Adipocyte (in vitro differentiated cells): ENCODE results near the gene STARD13.

Source experiments
- DNase-seq: peaks from one replicate; pipeline ENCODE4 v3.0.0-alpha.2; 2015; ENCODE audit warnings: low read depth
- H3K27me3 ChIP-seq: replicated peaks from 2 replicates; pipeline ENCODE4 v1.7.0; 2013; ENCODE audit warnings: mild to moderate bottlenecking, low read length, moderate library complexity; ENCODE audit not compliant: control insufficient read depth, insufficient read depth
- H3K36me3 ChIP-seq: 2 replicates; pipeline ENCODE4 v1.7.0; 2013; ENCODE audit warnings: low read length, mild to moderate bottlenecking, moderate library complexity; ENCODE audit not compliant: control insufficient read depth, insufficient read depth, severe bottlenecking
- H3K4me1 ChIP-seq: 2 replicates; pipeline ENCODE4 v1.7.0; 2013; ENCODE audit warnings: mild to moderate bottlenecking, low read length, moderate library complexity; ENCODE audit not compliant: control insufficient read depth, insufficient read depth
- H3K4me3 ChIP-seq: 2 replicates; pipeline ENCODE4 v1.7.0; 2013; ENCODE audit warnings: mild to moderate bottlenecking, low read length, moderate library complexity
- H3K9ac ChIP-seq: 2 replicates; pipeline ENCODE4 v1.7.0; 2013; ENCODE audit warnings: mild to moderate bottlenecking, low read length, moderate library complexity
- H3K9me3 ChIP-seq: 2 replicates; pipeline ENCODE4 v1.7.0; 2013; ENCODE audit warnings: mild to moderate bottlenecking, low read length, moderate library complexity; ENCODE audit not compliant: control insufficient read depth

The STARD13 gene, protein sequence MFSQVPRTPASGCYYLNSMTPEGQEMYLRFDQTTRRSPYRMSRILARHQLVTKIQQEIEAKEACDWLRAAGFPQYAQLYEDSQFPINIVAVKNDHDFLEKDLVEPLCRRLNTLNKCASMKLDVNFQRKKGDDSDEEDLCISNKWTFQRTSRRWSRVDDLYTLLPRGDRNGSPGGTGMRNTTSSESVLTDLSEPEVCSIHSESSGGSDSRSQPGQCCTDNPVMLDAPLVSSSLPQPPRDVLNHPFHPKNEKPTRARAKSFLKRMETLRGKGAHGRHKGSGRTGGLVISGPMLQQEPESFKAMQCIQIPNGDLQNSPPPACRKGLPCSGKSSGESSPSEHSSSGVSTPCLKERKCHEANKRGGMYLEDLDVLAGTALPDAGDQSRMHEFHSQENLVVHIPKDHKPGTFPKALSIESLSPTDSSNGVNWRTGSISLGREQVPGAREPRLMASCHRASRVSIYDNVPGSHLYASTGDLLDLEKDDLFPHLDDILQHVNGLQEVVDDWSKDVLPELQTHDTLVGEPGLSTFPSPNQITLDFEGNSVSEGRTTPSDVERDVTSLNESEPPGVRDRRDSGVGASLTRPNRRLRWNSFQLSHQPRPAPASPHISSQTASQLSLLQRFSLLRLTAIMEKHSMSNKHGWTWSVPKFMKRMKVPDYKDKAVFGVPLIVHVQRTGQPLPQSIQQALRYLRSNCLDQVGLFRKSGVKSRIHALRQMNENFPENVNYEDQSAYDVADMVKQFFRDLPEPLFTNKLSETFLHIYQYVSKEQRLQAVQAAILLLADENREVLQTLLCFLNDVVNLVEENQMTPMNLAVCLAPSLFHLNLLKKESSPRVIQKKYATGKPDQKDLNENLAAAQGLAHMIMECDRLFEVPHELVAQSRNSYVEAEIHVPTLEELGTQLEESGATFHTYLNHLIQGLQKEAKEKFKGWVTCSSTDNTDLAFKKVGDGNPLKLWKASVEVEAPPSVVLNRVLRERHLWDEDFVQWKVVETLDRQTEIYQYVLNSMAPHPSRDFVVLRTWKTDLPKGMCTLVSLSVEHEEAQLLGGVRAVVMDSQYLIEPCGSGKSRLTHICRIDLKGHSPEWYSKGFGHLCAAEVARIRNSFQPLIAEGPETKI

GRCh38 chr13:33285420-33286124, at the start of gene STARD13:
STARD13 (minus strand) TSS chr13:33285755; CDS start chr13:33285638, 117 bp downstream.
- no peaks in the 10 kb centered on the region for H3K36me3 ChIP-seq
- peak; percentile 99 for DNase-seq
- no peaks in the 10 kb centered on the region for H3K27me3 ChIP-seq
- H3K4me1 ChIP-seq: peaks cover 48% of the 10 kb centered on the region
- peak within 1 kb of the TSS; percentile 99 for H3K4me3 ChIP-seq
- H3K9me3 ChIP-seq: no peaks in the 10 kb centered on the region
- peak within 1 kb of the TSS; percentile 97 for H3K9ac ChIP-seq

GRCh38 chr13:33334831-33335230, 49.3 kb upstream of the STARD13 start:
- no peak for DNase-seq
- H3K36me3 ChIP-seq: no peaks in the 10 kb centered on the region
- no peak overlapping the region for H3K9ac ChIP-seq
- H3K4me3 ChIP-seq: no peak overlapping the region
- no peaks in the 10 kb centered on the region for H3K27me3 ChIP-seq
- H3K9me3 ChIP-seq: no peaks in the 10 kb centered on the region
- H3K4me1 ChIP-seq: peaks cover 4% of the 10 kb centered on the region

DNA sequence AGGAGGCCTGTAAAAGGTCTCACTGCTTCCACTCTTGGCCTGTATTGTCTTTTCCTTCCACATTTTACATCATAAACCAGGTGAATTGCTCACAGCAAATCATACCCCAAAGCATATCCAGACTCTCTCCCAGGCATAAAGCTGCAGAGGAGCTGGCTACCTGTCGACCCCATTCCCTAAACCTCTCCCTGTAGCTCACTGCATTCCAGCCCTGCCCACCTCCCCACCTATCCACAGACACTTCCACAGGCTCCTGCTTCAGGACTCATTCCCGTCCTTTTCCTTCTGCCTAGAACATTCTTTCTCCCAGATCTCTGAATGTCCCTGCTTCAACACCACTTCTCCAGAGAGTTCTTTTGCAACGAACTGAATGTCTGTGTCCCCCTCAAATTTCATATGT, 46.4 kb upstream of the STARD13 start:
- Histone ChIP-seq H3K9ac (no peak overlapping the region), H3K9me3 (no peaks in the 10 kb centered on the region), H3K36me3 (no peaks in the 10 kb centered on the region), H3K4me1 (peaks cover 4% of the 10 kb centered on the region), H3K27me3 (no peaks in the 10 kb centered on the region), H3K4me3 (no peak overlapping the region)
- DNase-seq: no peak

DNA sequence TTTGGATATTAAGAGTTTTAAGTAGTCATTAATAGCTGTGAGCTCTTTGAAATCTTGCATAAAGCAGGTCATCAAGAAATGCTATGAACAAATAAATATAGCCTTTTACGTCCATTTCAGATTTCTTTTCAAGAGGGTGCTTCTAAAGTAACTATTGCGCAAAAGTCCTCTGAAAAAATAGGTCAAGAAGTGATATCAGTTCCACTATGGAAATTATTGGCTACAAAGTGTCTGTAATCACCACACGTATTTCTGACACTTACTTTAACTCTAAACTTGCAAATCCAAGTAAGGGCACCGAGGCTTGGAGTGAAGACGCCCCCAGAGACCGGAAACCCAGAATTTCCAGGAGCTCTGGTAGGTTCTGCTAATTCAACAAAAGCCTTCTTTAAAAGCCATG, 44.9 kb upstream of the STARD13 start:
- H3K4me3 ChIP-seq: no peak overlapping the region
- no peaks in the 10 kb centered on the region for H3K27me3 ChIP-seq
- no peaks in the 10 kb centered on the region for H3K9me3 ChIP-seq
- H3K36me3 ChIP-seq: no peaks in the 10 kb centered on the region
- DNase-seq: no peak
- peaks cover 4% of the 10 kb centered on the region for H3K4me1 ChIP-seq
- H3K9ac ChIP-seq: no peak overlapping the region

GRCh38 chr13:33328701-33329100, 43.1 kb upstream of the STARD13 start:
- Histone ChIP-seq H3K9me3 (no peaks in the 10 kb centered on the region), H3K4me1 (peaks cover 14% of the 10 kb centered on the region), H3K27me3 (no peaks in the 10 kb centered on the region), H3K9ac (no peak overlapping the region), H3K4me3 (no peak overlapping the region), H3K36me3 (no peaks in the 10 kb centered on the region)
- peak; percentile 75 for DNase-seq

DNA sequence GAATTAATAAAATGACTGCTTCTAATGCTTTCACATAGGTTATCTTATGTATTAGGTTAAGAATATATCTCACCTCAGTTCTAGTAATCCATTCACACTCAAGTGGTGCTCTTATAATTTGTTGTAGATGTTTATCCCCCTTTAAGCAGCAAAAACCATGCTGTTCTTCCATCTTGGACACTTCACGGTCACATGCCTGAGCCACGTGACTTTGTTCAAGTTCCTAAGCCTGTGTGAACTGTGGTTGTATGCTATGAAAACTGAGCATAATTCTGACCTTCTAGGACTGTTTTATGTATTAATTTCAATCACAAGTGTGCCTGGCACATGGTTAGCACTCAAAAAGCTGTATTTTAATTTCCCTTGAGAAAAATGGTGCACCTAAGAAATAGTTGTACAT, 41.2 kb upstream of the STARD13 start:
- Histone ChIP-seq H3K27me3 (no peaks in the 10 kb centered on the region), H3K9ac (no peak overlapping the region), H3K4me1 (peaks cover 34% of the 10 kb centered on the region), H3K4me3 (no peak overlapping the region), H3K9me3 (no peaks in the 10 kb centered on the region), H3K36me3 (no peaks in the 10 kb centered on the region)
- DNase-seq: no peak

DNA sequence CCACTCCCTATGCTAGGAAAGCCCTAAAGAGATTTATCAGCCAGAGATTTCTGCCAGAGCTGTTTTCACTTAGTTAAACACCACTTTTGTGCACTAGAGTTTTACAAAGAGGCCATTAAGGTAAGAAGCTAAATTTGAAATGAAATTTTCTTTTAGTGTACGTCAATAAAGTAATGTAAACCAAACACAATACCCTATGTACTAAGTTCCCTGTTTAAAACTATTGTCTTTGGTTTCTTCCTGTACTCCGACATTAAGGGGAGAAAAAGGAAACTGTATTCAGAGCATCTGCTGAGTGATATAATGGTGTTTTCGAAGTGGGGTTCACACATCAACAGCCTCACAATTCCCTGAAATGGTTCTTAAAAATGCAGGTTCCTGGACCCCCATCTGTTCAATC, 40.7 kb upstream of the STARD13 start:
- Histone ChIP-seq H3K27me3 (no peaks in the 10 kb centered on the region), H3K36me3 (no peaks in the 10 kb centered on the region), H3K4me3 (no peak overlapping the region), H3K9ac (no peak overlapping the region), H3K9me3 (no peaks in the 10 kb centered on the region), H3K4me1 (peaks cover 34% of the 10 kb centered on the region)
- no peak for DNase-seq

DNA sequence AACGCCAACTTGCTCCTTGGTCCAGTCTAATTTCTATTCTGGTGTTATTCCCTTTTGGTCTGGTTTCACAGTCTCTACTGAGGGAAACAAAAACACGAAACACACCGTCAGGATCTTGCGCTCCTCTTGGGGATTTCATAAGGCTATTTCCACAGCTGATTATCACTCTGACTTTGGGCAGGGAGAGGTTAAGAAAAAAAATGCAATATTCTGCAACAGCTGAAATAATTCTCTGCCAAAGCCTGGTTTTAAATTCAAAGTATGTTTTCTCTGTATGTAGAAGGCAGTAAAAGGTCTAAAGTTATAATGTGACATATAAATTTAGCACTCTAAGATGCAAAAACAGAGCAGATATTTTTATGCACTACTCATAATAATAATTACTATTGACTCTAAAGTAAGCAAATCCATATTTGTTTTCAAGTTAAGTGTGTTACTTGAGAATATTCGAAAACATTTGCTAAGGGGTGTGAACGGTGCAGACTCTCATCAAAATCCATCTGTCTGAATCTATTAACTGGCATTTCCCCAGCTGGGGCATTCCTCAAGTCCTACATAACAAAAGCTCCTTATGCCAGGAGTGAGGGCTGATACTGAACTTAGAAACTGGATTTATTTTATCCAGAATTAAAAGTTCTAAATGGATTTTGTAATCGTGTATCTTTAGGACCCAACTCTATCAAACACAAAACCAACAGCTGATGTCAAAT, 38.4 kb upstream of the STARD13 start:
- DNase-seq: peak; percentile 76
- Histone ChIP-seq H3K27me3 (no peaks in the 10 kb centered on the region), H3K36me3 (no peaks in the 10 kb centered on the region), H3K9me3 (no peaks in the 10 kb centered on the region), H3K4me1 (peaks cover 30% of the 10 kb centered on the region), H3K4me3 (no peak overlapping the region), H3K9ac (no peak overlapping the region)

GRCh38 chr13:33322965-33323668, 37.6 kb upstream of the STARD13 start:
- Histone ChIP-seq H3K9me3 (peaks cover 7% of the 10 kb centered on the region), H3K4me3 (peak overlapping the region; percentile 78), H3K36me3 (no peaks in the 10 kb centered on the region), H3K9ac (peak overlapping the region; percentile 66), H3K4me1 (peaks cover 30% of the 10 kb centered on the region), H3K27me3 (no peaks in the 10 kb centered on the region)
- no peak for DNase-seq

DNA sequence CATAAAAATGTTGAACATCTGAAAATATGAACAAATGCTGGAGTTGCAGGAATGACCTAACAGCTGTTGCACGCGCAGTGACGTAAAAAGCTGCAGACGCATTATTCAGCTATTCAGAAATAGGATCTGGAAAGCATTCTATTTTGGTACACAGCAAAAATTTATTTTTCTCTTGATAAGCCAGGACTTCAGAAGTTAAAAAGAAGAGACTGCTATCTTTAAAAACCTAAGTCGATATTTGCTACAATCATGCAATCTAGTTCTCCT, 36.9 kb upstream of the STARD13 start:
- Histone ChIP-seq H3K9me3 (peaks cover 13% of the 10 kb centered on the region), H3K36me3 (no peaks in the 10 kb centered on the region), H3K4me1 (peaks cover 30% of the 10 kb centered on the region), H3K9ac (peak overlapping the region; percentile 66), H3K27me3 (no peaks in the 10 kb centered on the region), H3K4me3 (peak overlapping the region; percentile 78)
- DNase-seq: peak; percentile 72
